UCSD-AML1 (cell line): ENCODE data around the gene IL18BP.

Experiments
- DNase-seq: peaks from one replicate; lab custom pipeline; 2025; ENCODE audit not compliant: unreplicated experiment; lab: John Stamatoyannopoulos, UW

IL18BP gene

DNA sequence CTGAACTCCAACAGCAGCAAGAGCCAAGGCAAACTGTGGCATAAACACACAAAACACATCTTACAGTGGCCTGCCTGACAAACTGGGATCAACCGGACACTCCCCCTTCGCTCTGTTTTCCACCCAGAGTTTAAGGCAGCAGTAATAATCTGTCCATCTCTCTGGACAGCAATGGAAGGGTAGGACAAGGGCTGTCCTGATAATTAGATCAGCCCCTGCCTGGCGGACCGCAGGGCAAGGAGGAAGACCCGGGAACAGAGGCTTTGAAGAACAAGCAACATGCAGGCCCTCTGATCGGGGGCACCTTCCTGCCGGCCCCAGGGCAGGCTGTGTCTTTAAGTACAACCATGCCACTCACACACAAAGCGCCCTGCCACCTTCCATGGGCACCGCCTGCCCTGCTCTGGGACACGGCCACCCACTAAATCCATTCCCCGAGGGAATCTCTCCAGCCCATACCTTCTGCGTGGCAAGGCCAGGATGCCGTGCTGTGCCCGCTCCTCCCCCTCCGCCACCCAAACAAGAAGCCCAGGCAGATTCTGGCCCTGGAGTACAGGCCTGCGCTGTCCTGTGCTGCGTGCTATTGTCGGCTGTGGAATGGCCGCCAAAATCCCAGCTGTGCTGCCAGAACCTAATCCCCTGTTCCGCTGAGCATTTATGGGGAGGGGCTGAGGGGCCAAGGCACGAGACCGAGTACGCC lies 42.8 kb downstream of the IL18BP start:
- DNase-seq: peak; percentile 62

DNA sequence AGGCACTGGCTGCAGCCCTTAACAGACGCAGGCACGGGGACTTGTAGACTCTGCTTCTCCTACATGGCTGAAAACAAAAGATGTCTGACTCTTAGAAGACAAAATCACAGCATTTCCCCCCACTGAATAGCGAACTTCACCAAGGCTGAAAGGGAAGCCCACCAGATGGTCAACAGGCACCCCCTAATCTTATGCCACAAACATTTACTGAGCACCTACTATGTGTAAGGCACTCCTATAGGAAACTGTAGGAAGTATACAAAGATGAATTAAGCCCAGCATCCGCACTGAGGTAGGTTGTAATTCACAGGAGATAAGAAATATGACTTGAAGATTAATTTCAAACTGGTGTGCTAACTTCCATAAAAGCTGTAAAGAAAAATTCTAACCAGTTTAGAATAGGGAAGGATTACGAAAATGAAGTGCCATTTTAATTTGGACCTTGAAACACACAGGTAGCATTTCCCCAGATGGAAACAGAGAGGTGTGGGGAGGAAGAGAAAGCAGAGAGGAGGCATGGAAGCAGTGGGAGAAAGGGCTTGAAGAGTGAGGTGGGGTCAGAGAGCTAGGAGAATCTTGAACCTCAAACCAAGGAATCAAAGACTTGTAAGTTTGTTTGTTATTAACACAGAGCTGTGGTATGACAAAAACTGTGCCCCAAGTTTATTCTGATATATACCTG lies 43.5 kb downstream of the IL18BP start:
- no peak for DNase-seq

DNA sequence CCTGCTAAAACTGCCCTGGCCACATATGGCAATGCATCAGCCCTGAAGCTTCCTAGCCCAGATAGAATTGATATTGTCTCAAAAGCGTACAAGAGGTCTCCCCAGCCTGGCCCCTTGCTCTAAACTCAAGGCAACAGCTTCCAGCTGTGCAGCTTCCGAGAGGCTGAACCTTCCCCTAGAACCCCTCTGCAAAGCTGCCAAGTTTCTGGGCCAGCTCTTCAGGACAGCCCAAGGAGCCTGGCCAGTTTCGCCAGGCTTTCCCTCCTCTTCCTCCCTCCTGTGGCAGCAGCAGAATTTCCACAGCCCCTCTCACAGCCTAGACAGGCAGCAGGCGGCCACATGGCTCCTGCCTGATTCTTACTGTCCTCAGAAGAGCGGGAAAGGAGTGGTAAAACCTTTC lies 47.1 kb downstream of the IL18BP start:
- DNase-seq: no peak

DNA sequence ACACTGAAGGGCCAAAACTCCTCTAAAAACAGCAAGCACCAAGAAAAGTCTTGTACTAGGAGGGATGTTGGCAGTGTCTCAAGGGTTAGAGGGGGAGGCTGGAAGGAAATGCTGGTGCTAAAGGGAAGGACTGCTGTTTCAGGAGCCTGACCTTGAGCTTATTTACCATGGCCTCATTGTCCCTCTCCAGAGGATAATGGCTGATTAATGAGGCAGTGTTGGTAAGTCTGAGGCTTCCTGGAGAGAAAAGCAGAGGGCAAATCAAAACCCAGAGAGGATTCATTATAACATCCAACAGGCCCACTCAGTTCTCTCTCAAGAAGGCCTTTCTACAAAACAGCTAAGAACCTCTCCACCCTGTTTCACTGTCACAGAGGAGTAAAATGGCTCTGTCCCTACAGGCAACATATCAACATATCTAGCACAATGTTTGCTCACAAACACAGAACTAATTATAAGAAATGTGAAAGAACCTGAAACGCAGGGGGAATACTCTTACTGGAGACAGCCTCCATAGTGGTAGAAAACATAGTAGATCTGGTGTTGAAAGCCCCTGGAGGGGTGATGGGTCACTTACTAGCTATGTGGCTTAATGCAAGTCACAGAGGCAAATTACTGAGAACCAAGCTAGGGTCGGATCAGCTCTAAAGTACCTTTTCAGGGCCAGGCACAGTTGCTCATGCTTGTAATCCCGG lies 50.2 kb downstream of the IL18BP start:
- no peak for DNase-seq
